Measurements from ENCODE around the gene EHD1.

EHD1 gene

GRCh38 chr11:64872790-64873488 lies 5.5 kb downstream of the EHD1 start:
- DNase-seq (ENCODE audit: low read depth in 2 of 2) = no peak

DNA sequence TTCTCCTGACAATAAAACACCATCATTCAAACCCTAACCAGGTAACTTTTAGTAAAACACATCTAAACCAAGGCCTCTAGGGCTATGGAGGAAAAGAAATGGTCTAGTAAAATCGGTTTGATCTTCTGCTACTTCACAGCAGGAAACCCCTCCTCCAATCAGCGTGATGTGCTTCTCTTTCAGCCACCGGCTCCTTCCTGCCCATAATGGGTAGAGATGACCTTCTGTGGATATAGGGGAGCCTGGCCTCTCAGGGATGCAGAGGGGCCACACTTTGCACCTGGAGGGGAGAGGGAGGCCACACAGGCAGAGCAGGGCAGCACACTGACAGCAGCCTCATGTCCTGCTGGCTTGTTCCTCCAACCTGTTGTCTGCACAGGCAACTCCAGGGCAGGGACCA lies 6.9 kb downstream of the EHD1 start:
- DNase-seq (ENCODE audit: low read depth in 2 of 2) = no peak

DNA sequence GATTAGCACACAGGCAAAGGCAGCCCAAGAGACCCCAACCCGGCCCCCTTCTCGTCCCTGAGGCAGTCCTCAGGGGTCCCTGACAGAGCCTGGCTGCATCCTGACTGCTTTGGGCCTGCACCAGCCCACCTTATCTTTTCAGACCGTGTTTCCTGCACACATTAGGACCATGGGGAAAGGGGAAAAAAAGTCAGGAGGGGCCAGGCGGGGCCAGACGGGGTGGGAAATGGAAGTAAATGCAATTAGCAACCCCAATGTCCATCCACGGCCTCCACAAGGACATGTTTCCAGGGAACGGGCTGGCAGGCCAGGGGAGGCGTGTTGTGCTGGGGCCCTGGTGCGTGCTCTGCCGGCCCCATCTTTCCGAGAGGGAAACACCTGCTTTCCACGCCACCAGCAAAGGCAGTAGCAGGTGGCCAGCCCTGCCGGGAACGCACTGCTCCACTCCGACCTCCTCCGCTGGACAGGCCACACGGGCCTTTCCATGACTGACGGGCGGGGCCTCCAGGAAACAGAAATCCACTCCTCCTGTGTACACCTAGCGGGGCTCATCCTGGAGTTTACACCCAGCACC lies 7.4 kb downstream of the EHD1 start:
- no peak for DNase-seq (ENCODE audit: low read depth in 2 of 2)

- no peak for DNase-seq (ENCODE audit: low read depth in 2 of 2)
Observed at GRCh38 chr11:64870176-64870892, 8.1 kb downstream of the EHD1 start.

GRCh38 chr11:64869571-64870175 lies 8.7 kb downstream of the EHD1 start:
- no peak for DNase-seq (ENCODE audit: low read depth in 2 of 2)

GRCh38 chr11:64868904-64869570 lies 9.4 kb downstream of the EHD1 start:
- DNase-seq (ENCODE audit: low read depth in 2 of 2) = no peak

DNA sequence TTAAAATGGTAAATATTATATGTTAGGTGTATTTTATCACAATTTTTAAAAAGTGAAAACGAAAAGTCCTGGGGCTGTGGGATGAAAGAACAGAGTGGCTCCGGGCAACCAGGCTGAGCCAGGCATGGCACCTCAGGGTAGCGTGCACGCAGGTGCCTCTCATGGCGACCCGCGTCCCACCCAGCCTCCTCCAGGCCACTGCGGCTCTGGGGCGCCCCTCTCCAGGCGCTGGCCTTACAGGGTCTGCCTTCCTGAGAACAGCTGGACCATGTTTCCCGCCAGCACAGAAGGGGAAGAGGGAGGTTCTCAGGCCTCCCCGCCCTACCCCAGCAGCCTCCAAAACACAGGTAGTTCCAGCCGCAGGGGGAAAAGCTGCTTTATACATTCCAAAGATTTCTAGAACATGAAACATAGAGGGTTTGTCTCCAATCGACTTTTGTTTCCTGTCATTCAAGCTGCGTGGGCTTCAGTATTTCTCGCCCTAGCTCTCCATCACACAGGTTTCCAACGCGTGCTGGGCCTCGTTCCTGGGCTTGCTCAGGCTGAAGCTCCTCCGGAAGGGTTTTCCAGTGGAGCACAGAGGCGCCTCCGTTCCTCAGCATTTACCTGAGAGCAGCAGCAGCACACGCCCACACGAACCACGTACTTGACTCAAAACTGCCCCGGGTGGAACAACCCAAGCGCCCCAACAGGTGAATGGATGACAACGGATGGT lies 10.5 kb downstream of the EHD1 start:
- DNase-seq (ENCODE audit: low read depth in 2 of 2) = no peak

- DNase-seq (ENCODE audit: low read depth in 2 of 2) = no peak
Observed at GRCh38 chr11:64866173-64866491, 12.3 kb downstream of the EHD1 start.

GRCh38 chr11:64865286-64866172 lies 12.9 kb downstream of the EHD1 start:
- DNase-seq (ENCODE audit: low read depth in 2 of 2) = no peak

DNA sequence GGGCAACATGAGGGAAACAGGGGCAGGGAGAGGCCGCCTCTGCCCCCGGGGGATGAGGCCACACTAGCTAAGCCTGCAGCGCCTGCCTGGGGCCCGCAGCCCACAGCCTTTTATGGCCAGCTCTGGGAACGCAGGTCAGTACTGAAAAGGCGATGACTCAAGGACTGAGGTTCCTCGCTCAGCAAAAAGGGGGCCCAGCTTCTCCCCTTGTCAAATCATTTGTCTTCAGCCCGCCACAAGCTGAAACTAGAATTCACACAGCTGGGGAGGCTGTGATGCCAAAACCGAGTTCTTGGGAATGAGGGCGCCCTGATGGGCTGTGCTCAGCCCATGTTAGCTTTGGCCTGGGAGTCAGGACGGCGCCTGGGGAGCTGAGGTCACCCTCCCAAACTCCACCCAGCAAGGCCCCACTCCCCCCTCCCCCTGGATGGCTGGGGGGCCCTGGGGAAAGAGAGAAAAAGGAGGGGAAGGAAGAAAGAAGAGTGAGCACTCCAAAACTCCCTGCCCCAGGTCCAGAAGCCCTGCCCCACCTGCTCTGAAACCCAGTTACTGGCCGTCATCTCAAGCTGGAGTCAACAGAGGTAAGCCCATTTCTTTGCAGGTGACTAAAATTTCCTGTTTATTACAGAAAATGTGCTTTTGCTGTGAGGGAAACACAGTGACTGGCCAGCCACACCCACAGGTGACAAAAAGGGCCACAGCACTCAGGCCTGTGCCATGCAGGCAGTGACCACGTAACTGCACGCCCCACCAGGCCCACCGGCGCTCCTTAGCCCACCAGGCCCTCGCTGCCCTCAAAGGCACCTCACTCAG lies 13.7 kb downstream of the EHD1 start:
- no peak for DNase-seq (ENCODE audit: low read depth in 2 of 2)

DNA sequence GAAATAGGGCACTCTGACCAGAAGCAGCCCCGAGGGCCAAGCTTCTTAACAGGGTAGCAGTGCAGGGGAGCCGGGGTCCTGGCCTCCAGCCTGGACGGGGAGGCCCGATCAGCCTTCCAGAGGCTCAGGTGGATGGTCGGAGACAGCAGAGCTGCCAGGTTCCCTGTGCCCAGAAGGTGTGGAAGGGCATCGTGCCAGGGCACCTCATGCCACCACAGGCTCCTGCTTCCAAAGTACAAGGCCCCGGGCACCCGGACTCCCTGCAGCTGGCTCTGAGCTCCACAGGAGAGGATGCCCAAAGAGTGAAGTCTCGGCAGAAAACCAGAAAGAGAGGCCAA lies 14.3 kb downstream of the EHD1 start:
- DNase-seq (ENCODE audit: low read depth in 2 of 2) = no peak

DNA sequence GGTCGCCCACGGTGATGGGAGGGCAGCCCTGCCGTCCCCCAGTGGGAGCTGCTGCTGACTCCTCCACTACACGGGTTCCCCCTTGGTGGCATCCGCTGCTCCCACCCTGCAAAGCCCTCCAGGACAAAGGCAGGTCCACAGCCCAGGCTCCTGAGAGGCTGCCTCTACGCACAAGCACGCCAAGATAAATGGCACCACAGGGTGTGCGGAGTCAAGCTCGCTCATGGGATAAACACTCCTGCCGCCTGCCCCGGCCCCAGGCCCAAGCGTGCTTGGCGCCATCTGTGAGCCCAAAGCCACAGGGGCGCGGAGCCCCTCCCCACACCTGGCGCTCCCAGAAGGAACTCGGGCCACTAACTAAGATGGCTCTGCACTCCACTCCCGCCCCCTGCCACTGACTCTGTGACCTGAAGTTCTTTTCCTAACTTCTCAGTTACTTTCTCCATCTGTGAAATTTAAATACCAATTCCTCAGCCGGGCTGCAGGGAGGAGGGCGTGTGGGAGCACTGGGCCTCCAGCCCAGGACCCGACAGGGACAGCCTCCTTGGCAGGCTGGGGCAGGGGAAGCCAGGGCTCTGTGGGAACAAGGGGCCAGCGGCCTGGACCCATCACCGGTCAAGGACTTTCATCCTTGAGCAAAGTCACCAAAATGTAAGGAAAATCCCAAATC lies 14.9 kb downstream of the EHD1 start:
- no peak for DNase-seq (ENCODE audit: low read depth in 2 of 2)

- no peak for DNase-seq (ENCODE audit: low read depth in 2 of 2)
Observed at GRCh38 chr11:64862987-64863390, 15.4 kb downstream of the EHD1 start.

GRCh38 chr11:64861227-64861975 lies 17.0 kb downstream of the EHD1 start:
- DNase-seq (ENCODE audit: low read depth in 2 of 2) = no peak

- no peak for DNase-seq (ENCODE audit: low read depth in 2 of 2)
Observed at GRCh38 chr11:64859542-64860414, 18.6 kb downstream of the EHD1 start.

DNA sequence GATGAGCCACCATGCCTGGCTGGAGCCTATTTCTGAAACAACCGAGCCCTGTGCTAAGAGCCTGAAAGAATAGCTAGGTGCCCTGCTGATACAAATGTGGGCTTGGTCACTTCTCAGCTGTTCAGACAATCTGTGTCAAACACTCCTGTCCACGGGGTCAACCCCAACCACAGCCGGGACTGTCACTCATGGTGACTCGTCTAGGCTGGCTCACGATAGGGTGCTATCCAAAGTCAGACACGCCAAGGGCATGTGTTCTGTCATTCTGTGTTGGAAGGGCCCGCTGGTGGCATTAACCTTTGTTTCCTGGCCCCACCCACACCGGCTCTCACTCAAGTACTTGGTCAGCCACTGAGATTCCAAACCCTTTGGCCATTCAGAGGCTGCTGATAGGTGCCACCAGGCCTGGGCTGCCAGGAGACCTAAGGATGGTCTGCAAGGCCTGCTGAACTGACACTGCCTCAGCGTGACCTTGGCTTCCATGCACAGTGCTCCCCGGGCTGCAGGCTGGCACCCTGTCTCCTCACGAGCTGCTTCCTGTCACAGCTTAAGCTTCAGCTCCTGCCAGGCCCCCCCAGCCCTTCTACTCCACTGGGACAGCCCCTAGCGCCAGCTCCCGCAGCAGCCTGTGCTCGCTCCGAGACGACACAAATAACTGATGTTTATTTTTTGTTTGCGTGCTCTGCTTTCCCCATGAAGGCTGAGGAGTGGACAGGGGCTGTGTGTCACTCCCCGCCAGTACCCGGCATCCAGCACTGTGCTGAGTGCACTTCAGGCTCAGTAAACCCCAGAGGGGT lies 19.8 kb downstream of the EHD1 start:
- peak in 1 of 2 donors; percentile 45 for DNase-seq (ENCODE audit: low read depth in 2 of 2)

GRCh38 chr11:64857485-64857884 lies 20.9 kb downstream of the EHD1 start:
- no peak for DNase-seq (ENCODE audit: low read depth in 2 of 2)

Measured in stimulated activated CD8-positive, alpha-beta memory T cell treated with anti-CD3 and anti-CD28 coated beads, Interleukin-7, amount 100 ng/mL, for 1 hour (primary cell).